ENCODE results near the gene LARGE1. TPM values are rescaled to one million over a fixed set of nuclear protein-coding genes. Genes with fewer than 3 reads are reported as not detected.

LARGE1 gene
- total and polyA plus RNA-seq, 2 of the 4 experiments (the other 2 are of a cell fraction), result 6.2 to 12.4 TPM

- in situ Hi-C loops (cut with MboI; ENCODE audit: low sequenced_read_pairs) (no loop called here), intact Hi-C loops (cut with micrococcal nuclease) (no loop called here), dilution Hi-C loops (cut with HindIII; ENCODE audit: low sequenced_read_pairs, unreplicated experiment) (no loop called here)
- TF ChIP-seq CTCF (conservative IDR thresholded peaks at IDR 0.05; ENCODE audit: low read depth, low read length) (no peak), MXI1 (IDR thresholded peaks at IDR 0.05; ENCODE audit: borderline replicate concordance, low read depth, low read length) (no peak), USF2 (IDR thresholded peaks at IDR 0.05; ENCODE audit: low read depth, low read length) (no peak), CHD1 (IDR thresholded peaks at IDR 0.05; ENCODE audit: low read depth, low read length) (no peak), SMC3 (IDR thresholded peaks at IDR 0.05; ENCODE audit: low read depth, low read length) (no peak)
- Histone ChIP-seq H2BK20ac (ENCODE audit: low read depth, low read length) (peak overlapping the region; percentile 46; the same call in 1 of the 2 replicates), H3K27me3 (ENCODE audit: control insufficient read depth, insufficient read depth, low read length) (no peaks in the 10 kb centered on the region), H3K79me1 (ENCODE audit: low read depth in 1 of 2, low read length in 2 of 2) (peaks cover 10 to 41% of the 10 kb centered on the region in 2 experiments), H4K8ac (ENCODE audit: low read depth in 2 of 2, low read length in 2 of 2) (no peak overlapping the region), H3K4me3 (ENCODE audit: insufficient read depth, low read depth, low read length) (no peak overlapping the region), H3K4me1 (ENCODE audit: control insufficient read depth, insufficient read depth, low read length) (peaks cover 12% of the 10 kb centered on the region), H3K4me2 (ENCODE audit: low read depth, low read length) (no peak overlapping the region), H3K14ac (replicated peaks; ENCODE audit: low read depth, low read length) (no peak overlapping the region), H2BK120ac (ENCODE audit: low read depth, low read length) (no peak overlapping the region), H3K9me1 (ENCODE audit: insufficient read depth, low read length) (peaks cover 14% of the 10 kb centered on the region), H3K36me3 (ENCODE audit: control insufficient read depth, insufficient read depth, low read length) (no peaks in the 10 kb centered on the region), H3K4ac (ENCODE audit: low read depth, low read length) (no peak overlapping the region), H2AK9ac (replicated peaks; ENCODE audit: low read depth, low read length, poor library complexity) (no peak overlapping the region), H4K5ac (ENCODE audit: low read depth, low read length) (no peak overlapping the region), H2BK5ac (ENCODE audit: low read depth, low read length, poor library complexity, severe bottlenecking) (no peak overlapping the region), H4K20me1 (ENCODE audit: insufficient read depth, low read length) (peaks cover 5% of the 10 kb centered on the region; the same call in 1 of the 2 replicates), H2BK15ac (ENCODE audit: low read depth, low read length) (no peak overlapping the region), H3K27ac (ENCODE audit: insufficient read depth, low read length) (no peak overlapping the region), H3K9ac (ENCODE audit: low read depth, low read length) (no peak overlapping the region), H3K23ac (ENCODE audit: low read depth, low read length) (no peak overlapping the region), H2AK5ac (ENCODE audit: low read depth, low read length) (no peak overlapping the region), H4K91ac (ENCODE audit: insufficient read depth, low read depth, low read length) (no peak overlapping the region), H3K18ac (ENCODE audit: low read depth, low read length) (no peak overlapping the region), H3K9me3 (ENCODE audit: control insufficient read depth, insufficient read depth, low read length) (no peaks in the 10 kb centered on the region), H3K56ac (ENCODE audit: extremely low read depth, insufficient read depth, low read length) (no peak overlapping the region), H2AFZ (replicated peaks; ENCODE audit: low read length, poor library complexity) (no peak overlapping the region)
- DNase-seq (no peak), ATAC-seq (ENCODE audit: low read depth) (no peak)
- WGBS, 2 experiments (ENCODE audit: extremely low coverage in 2 of 2, insufficient read length in 1 of 2), result 40% methylated on average over 1 of the region's 4 CpGs; no CpG with 5 or more reads in 1 of the 2 experiments
- BruUV-seq (replicated peaks), result no TSS peak
- CTCF ChIA-PET, result no interaction called here
- POLR2A ChIA-PET (ENCODE audit: unreplicated experiment), result no interaction called here
These were observed 82.5 kb downstream of the LARGE1 start for GRCh38 chr22:33837826-33838225.

All from IMR-90 (cell line).